GM18870 (cell line): Measurements from ENCODE around the gene BCAR1.
"Not testable (repeated sequence)": the region's sequence is repeated elsewhere in the genome, so short reads cannot be mapped to it uniquely, and the experiment has no call there.

Experiments used
- ATAC-seq: cut with Tn5 transposase; IDR thresholded peaks from one replicate; pipeline ENCODE4 v1.9.1; 2021; ENCODE audit warnings: moderate library complexity; ENCODE audit not compliant: unreplicated experiment

The BCAR1 gene

DNA sequence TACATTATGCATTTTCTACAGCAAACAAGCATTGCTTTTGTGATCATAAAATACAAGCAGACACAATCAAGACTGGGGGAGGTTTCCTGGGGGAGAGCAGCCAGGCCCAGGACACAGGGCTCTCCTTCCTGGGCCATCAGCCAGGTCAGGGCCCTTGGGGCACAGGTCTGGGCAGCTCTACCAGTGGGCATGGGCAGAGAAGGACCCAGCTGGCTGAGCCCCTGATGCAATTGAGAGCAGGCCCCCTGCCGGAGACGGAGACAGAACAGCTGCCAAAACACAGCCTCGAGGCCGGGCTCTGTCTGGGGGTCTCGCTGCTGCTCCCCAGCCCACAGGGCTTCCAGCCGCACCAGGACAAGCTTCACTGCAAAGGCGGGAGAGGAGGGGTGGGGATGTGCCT lies 10.8 kb downstream of the BCAR1 start:
- not testable (repeated sequence) for ATAC-seq

DNA sequence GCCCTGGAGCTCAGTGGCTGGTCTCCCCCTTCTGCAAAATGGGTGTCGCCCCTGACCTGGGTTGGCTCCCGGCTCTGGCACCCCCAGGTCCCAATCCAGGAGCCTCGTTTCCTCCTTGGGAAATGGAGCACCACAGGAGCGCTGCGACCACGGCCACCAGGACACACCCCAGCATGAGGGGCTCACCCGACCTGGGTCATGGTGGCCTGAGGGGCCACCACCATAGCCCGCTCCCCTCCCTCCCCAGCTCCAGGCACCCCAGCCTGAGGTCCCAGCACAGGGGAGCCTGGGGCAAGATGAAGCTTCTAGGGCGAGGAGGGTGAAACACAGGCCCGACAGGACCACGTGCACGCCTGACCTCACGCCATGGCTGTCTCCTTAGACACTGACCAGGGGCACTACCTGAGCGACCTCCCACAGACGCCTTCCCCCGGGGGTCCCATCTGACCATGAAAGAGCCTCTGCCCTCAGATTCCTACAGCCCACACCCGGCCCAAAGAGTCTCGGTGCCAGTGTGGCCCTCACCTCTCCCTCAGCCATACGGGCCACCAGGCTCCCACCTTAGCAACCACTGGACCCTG lies 11.8 kb downstream of the BCAR1 start:
- no peak for ATAC-seq

DNA sequence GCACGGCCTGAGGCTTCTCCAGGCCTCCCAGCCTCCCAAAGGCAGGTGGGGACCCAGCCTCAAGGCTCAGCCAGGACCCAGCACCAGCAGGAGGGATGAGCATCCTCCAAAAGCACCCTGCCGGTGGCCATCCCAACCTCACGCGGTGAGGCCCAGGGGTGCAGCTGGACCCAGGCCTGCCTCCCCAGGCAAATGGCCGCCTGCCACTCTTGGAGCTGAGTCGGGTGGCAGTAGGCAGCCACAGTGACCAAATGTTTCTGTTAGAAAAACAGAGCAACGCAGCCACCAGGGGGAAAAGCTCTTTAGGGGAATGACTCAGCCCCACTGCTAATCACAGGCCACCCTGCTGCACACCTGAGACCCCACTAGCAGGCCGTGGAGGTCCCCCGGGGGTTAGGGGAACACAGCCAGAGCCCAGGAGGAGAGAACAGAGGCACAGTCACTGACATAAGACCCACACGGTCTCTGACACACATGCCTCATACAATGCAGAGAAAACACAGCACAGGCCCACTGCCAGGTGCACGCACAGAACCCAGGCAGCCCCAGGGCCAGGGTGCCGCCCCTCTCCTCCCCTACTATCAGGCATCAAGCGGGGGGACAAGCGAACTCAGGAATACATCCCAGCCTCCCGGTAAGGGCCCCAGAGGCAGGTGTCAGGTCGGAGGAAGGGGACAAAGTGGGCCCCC lies 12.4 kb downstream of the BCAR1 start:
- ATAC-seq: no peak

DNA sequence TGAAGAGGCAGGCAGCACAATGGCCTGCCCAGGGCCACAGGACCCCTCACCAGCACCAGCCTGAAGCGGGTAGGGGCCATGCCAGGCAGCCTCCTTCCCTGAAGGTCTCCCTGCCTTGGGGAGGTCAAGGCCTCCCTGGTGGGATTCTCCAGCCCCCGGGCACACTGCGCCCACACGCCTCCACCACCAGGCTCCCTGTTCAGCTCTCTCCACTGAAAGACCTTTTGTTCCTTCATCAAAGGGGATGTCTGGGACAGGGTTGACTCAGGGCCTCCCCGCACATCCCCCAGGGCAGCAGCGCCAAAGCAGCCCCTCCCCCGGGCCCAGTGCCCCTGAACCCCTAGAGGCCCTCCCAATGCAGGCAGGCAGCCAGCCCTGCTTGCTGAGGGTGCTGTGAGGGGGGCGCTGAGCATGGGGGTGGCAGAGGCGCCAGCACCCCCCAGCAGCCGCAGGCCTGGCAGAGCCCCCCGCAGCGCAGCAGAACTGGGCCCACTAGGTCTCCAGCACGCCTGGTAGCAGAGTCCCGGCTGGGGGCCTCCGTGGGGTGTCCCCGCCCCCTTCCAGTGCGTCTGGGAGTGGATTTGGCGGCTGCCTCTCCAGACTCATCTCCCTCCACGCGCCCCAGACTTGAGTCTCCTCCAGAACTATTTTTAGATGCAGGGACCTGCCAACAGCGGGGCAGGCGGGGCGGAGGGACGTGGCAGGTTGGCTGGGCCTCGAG lies 13.1 kb downstream of the BCAR1 start:
- ATAC-seq: no peak

DNA sequence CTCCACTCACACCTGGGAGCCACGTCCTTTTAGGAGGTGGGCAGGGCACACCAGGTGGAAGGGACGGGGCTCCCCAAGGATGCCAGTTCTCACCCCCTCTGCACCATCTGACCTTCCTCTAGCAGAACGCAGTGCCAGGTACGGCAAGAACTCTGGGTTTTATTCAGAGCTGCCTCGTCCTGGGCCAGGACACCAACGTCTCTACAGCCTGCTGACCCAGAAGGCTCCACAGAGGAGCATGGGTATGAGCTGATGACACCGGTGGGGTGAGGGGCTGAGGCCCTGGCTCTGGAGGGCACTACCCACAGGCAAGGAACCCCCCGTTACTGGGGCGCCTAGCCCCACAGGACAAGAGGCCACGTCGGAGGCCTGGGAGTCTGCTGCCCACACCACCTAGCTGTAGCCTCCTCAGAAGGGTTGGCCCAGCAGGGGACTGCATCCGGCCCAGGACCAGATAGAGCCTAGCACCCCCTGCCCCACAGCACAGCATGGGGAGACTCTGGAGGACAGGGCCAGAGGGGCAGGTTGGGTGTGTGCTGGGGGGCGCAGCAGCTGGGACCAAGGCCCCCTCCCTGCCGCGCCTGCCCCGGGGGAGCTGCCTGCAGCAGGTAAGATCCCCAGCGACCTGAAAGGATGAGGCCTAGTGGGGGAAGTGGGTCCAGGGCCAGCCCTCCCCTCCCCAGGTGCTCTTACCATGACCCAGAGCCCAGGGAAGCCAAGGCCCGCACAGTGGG lies 13.9 kb downstream of the BCAR1 start:
- ATAC-seq: no peak

DNA sequence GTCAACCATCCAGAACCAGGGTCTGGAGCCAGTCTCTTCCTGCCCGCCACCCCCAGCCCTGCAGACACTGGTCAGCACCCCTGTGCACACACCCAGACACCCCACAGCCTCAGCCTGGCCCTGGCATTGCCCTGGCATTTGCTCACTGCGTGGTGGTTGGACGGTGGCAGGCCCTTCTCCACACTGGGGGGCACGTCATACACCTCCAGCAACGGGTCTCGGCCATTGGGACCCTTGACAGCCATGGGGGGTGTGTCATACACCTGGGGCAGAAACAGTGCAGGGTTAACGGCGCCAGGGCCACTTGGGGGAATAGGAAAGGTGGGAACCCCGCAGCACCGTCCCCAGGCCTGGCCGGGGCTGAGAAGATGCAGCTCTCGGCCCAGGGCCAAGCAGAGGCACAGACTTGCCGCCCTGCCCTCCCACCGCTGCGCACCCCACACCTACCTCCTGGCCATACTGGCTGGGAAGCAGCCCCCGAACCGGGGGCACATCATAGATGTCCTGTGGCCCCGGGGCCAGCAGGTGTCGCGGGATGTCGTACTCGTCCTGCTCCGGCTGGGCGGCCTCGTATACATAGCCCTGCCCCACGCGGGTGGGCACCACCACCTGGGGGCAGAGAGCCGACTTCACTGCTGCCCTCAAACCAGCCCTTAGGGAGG lies 14.6 kb downstream of the BCAR1 start:
- no peak for ATAC-seq

DNA sequence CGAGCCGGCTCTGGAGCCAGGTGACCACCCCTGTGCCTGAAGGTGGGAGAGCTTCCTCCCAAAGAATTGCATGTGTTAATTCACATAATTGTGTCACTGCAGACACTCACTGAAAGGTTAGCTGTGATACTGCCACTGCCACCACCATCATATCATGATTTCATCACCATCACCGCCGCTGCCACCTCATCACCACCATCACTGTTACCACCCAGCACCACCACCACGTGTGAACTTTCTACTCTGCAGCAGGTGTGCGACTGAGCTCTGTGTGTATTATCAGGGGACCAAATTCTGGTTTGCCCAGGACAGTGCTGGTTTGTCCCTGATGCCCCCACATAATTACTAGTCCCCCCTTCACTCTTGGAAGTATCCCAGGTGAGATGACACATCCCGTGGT lies 15.2 kb downstream of the BCAR1 start:
- no peak for ATAC-seq

DNA sequence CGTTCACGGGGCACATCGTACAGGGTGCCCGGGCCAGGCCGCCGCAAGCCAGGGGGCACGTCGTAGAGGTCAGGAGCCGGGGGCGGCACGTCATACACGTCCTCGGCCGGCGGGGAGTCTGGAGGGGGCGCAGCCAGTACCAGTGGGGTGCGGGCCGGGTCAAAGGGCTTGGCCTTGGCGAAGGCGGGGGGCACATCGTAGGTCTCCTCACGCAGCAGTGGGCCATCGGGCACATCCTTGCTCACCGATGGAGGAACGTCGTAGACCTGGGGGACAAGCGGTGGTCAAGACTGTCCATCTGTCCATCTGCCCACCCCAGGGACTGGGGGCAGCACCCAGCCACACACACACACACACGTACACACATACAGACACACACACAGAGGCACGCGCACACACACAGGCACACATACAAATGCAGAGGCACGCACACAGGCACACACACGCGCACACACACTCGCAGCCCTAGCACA lies 15.7 kb downstream of the BCAR1 start:
- no peak for ATAC-seq

DNA sequence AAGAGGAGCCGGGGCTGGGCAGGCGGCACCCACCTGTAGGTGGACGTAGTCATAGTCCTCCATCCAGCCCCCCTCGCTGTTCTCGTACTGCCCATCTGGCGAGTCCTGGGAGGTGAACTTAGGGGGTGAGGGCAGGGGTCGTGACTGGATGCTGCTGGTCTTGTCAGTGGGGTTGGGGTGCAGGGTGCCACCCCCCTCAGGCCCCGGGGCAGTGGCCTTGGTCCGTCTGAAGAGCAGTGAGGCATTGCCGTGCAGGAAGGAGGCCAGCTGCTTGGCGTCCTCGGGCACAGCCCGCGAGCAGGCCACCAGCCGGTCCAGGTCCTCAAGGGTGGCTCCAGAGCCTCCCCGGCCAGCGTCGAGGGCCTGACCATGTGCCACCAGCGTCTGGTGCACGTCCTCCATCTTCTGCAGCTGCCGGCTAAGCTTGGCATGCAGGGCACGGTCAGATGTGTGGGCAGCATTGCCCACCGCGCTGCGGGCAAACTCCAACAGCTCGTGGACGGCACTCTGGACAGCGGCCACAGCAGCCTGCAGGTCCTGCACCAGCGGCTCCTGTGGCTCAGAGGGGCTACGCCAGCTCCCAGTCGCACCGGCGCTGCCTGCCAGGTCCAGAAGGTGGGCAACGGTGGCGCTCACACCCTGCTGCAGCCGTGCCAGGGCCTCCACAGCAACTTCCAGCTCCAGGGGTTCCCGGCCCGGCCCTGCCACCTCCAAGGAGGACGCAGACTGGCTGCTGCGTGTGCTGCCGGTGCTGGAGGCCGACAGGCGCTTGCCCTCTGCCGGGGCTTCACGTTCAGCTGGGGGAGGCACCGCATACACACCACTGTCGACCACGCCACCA lies 16.3 kb downstream of the BCAR1 start:
- no peak for ATAC-seq

DNA sequence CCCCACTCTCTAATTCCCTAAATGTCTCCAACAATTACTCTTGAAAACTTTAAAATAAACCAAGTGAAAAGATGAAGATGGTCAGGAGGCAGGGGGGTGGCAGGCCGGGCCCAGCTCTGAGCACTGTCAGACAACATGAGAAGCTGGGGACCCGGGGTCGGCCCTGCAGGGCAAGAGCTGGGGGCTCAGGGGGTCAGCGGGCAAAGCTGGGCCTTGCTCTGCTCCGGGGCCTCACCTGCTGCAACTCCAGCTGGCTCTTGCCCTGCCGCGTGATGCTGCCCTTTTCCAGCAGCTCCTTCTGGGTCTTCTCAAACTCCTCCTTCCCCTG lies 17.8 kb downstream of the BCAR1 start:
- ATAC-seq: no peak

DNA sequence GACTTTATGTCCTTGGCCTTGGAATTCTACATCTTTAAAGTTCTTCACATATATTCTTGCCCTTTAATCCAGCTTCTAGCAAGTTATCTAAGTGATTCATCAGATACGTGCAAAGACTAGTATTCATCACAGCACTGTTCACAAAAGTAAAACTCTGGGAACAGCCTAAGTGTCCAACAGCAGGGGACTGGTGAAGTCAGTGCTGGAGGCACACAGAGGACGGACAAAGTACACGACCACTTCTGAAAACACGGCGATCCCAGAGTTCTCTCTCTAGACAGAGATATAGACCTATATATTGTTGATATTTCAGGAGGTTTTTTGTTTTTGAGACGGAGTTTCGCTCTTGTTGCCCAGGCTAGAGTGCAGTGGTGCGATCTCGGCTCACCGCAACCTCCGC lies 19.9 kb downstream of the BCAR1 start:
- ATAC-seq: no peak

DNA sequence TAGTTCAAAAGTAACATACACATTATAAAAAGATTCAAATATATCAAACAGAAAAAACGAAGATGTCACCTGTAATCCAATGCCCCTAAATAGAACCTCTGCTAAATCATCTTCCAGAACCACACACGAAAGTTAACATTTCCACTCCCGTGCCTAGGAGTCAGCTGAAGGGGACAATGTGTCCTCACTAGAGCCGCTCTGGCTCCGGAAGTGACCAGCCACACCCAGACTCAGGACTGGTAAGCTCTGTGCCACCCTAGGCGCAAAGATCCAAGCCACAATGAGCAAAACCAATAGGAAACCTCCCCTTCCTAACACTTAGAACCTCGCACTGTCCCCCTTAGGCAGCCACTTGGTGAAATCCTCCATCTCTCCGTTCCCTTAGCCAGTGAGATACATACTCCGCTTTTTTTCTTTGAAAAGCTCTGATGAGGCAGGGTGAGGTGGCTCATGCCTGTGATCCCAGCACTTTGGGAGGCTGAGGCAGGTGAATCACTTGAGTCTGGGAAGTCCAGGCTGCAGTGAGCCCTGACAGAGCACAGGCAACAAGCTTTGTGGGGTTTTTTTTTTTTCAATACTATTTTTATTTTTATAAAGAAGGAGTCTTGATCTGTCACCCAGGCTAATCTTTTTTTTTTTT lies 20.8 kb downstream of the BCAR1 start:
- ATAC-seq: no peak

DNA sequence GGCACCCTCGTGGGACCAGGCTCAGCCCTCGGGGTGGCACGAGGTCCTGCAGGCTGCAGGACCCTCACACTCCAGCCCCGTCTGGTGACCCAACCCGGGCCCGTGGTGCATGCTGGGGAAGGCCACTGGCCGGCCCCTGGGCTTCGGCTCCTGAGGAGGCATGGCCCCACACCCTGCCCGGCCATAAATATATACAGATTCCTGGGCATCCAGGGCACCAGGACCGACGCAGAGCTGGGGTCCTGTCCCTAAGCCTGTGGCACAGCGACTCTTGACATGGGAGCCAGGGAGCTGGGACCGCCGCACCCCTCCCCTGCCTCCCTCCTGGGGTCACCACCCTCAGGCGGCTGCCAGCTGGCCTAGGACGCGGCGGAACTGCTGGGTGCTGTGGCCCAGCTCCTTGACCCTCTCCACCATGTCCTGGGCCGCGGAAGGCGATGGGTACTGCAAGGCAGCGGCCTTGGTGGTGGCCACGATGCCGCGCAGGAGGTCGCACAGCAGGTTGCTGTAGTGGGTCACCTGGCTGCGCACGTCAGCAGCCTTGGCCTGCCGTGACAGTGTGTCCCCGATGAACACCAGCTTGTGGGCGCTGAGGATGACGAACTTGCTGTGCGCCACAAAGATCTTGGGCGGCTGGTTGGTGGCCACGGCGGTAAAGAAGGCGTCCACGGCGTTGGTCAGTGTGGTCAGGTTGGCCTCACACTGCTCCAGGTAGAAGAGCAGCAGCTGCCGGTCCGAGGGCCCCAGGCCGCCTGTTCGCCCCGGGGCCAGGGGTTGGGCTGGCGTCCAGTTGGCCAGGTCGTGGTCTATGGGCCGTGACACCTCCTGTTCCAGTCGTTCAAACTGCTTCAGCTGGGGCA lies 22.0 kb downstream of the BCAR1 start:
- ATAC-seq: no peak

DNA sequence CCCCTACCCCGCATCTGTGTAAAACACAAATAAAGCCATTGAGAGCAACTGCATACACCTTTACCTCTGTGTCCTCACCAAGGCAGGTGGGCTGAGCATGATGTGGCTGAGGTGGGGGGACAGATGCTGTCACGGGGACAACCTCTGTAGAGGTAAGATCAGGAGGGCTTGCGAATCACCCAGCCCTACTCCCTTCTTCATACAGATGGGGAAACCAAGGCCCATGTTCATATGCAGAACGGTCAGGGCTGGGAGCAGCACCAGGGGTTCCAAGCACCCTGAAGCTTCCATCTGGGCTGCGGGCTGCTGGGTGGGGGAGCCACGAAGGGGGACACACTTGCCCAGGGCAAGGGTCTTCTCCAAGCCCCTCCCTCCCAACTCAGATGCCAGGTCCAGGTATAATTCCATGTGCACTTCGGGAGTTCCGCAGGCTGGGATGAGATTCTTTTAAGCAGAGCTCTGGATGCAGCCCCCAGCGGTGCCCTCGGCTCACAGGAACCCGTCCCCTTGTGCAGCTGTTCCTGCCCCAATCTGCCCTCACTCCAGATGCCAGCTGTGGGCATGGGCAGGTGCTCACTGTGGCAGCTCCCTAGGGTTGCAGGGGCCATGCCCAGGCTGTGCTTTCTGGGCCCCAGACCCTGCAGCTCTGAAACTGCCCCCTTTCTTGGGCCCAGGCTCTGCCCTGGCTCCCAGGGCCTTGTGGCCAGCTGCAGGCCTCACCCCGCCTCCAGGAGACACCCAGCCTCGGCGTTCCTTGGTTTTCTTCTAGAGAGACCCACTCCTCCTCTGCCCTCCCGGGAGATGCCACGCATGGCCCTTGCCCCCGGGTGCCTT lies 23.1 kb downstream of the BCAR1 start:
- ATAC-seq: no peak

DNA sequence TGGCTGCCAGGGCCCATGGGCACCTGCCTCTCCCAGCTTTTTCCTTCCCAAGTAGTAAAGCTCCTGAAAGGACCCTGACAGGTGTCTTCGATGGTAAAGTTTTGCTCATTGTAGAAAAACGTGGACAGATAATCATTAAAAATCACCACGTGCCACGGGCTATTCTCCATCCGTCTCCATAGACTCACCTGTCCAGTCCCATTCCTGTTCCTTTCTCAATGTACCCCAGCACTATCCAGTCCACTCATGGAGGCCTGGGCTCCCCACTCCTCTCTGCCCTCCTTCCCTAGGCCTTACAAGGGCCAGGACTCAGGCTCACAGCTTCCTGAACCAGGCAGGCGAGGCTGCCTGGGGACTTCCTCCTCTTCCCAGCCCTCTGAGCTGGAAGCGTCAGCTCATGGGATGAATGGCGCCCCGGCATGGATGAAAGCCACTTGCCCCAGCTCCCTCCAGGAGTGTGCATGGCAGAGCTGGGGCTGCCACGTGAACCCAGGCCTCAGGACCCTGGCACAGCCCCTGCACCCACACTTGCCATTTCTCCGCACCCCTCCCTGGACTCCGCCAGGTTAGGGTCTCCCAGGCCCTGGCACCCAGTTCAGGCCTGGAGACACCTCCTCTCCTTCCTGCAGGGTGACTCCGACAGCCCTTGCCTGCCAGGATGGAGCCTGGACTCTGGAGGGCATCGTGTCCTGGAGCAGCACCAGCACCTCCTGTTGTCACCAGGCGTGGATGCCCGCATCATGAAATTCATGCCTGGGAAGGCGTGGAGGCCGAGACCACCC lies 23.9 kb downstream of the BCAR1 start:
- ATAC-seq: no peak

DNA sequence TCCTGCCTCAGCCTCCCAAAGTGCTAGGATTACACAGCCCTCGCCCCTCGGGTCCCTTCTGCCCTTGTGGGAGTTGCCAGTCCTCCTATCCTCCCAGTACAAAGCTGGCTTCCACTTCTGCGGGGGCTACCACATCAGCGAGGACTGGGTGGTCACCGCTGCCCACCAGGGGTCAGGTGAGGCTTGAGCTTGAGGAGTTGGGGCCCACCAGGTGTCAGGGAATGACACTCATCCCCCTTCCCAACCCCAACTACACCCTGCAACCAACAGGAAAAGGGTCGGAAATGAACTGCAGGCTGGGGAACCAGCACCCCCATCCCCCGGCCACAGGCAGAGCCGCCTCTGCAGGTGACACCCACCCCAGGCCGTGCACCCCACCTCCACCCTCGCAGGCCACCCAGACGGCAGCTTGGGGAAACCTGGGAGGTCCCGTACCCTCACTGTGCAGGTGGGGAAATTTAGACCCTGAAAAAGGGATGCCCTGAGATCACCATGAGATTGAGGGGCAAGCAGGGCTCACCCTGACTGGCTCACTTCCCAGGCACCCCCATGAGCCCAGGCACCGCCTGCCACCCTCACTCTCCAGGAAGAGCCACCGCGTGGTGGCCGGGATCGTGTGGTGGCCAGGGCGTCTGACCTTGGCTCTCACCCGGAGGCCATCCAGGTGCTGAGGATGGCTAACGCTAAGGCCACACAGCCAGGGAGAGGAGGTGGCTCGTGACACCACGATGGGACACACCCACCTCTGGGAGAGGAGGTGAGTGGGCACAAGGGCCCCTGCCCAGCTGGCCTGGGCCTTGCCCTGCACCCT lies 24.7 kb downstream of the BCAR1 start:
- no peak for ATAC-seq
